Parathyroid adenoma (tissue), 2 donors: ENCODE data around the gene CASP4.
A peak's percentile ranks its signal among the peaks of the same experiment; 100 is the strongest.

Experiments
- H2AFZ ChIP-seq: fragments of 300-600 bp; sonication (generic); one replicate; pipeline ENCODE4 v1.7.0; 2017; ENCODE audit warnings: antibody characterized with exemption, mild to moderate bottlenecking
- H3K27ac ChIP-seq: fragments of 300-600 bp; sonication (generic); one replicate; pipeline ENCODE4 v1.7.0; 2017
- H3K27me3 ChIP-seq: fragments of 300-600 bp; sonication (generic); one replicate; pipeline ENCODE4 v1.7.0; 2017; ENCODE audit warnings: low read length; ENCODE audit not compliant: control insufficient read depth, insufficient read depth
- H3K36me3 ChIP-seq: fragments of 300-600 bp; sonication (generic); one replicate; pipeline ENCODE4 v1.7.0; 2017; ENCODE audit warnings: low read length; ENCODE audit not compliant: control insufficient read depth, insufficient read depth
- H3K4me1 ChIP-seq: fragments of 300-600 bp; sonication (generic); one replicate; pipeline ENCODE4 v1.7.0; 2017; ENCODE audit warnings: control low read depth
- H3K4me2 ChIP-seq: fragments of 300-600 bp; sonication (generic); one replicate; pipeline ENCODE4 v1.7.0; 2017; ENCODE audit warnings: low read length
- H3K4me3 ChIP-seq: fragments of 300-600 bp; sonication (generic); one replicate; pipeline ENCODE4 v1.7.0; 2017; ENCODE audit warnings: low read depth, low read length
- H3K79me2 ChIP-seq: fragments of 300-600 bp; sonication (generic); one replicate; pipeline ENCODE4 v1.7.0; 2017; ENCODE audit warnings: control low read depth
- H3K9ac ChIP-seq: fragments of 300-600 bp; sonication (generic); one replicate; pipeline ENCODE4 v1.7.0; 2017; ENCODE audit warnings: mild to moderate bottlenecking
- H3K9me3 ChIP-seq: fragments of 300-600 bp; sonication (generic); one replicate; pipeline ENCODE4 v1.7.0; 2017; ENCODE audit warnings: low read length; ENCODE audit not compliant: control insufficient read depth
- CTCF ChIP-seq: fragments of 300-600 bp; sonication (generic); IDR thresholded peaks from one replicate; pipeline ENCODE4 v1.7.0; 2017; ENCODE audit warnings: antibody characterized with exemption, mild to moderate bottlenecking
- donor health status: primary hyperparathyroidism.

The CASP4 gene

GRCh38 chr11:104899226-104899625 lies 69.1 kb downstream of the CASP4 start:
- Histone ChIP-seq H2AFZ (no peak overlapping the region), H3K4me3 (no peak overlapping the region), H3K4me2 (no peak overlapping the region), H3K27me3 (no peaks in the 10 kb centered on the region), H3K79me2 (no peaks in the 10 kb centered on the region), H3K36me3 (no peaks in the 10 kb centered on the region), H3K9me3 (no peaks in the 10 kb centered on the region), H3K9ac (no peak overlapping the region), H3K4me1 (no peaks in the 10 kb centered on the region), H3K27ac (no peak overlapping the region)
- TF ChIP-seq CTCF = no peak

DNA sequence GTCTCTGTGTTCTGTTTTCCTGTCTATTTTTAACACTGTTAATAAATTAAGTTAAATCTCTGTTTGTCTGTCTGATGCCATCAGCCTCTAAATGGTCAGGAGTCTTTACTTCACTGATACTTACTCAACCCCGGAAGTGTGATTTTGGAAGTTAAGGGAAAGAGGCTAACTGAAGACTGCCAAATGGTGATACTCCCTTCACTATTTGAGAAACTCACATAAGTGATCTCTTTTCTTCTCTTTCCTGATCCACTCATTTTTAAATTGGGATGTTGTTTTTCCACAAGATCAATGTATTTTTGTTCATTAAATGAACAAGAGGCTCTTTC lies 69.7 kb downstream of the CASP4 start:
- H3K4me3 ChIP-seq = peak overlapping the region; percentile 57
- no peaks in the 10 kb centered on the region for H3K27me3 ChIP-seq
- no peak overlapping the region for H3K9ac ChIP-seq
- H3K79me2 ChIP-seq = no peaks in the 10 kb centered on the region
- peak overlapping the region; percentile 71 for H3K4me2 ChIP-seq
- no peaks in the 10 kb centered on the region for H3K4me1 ChIP-seq
- no peaks in the 10 kb centered on the region for H3K36me3 ChIP-seq
- TF ChIP-seq CTCF = no peak
- no peaks in the 10 kb centered on the region for H3K9me3 ChIP-seq
- H3K27ac ChIP-seq = peak overlapping the region; percentile 42
- no peak overlapping the region for H2AFZ ChIP-seq

DNA sequence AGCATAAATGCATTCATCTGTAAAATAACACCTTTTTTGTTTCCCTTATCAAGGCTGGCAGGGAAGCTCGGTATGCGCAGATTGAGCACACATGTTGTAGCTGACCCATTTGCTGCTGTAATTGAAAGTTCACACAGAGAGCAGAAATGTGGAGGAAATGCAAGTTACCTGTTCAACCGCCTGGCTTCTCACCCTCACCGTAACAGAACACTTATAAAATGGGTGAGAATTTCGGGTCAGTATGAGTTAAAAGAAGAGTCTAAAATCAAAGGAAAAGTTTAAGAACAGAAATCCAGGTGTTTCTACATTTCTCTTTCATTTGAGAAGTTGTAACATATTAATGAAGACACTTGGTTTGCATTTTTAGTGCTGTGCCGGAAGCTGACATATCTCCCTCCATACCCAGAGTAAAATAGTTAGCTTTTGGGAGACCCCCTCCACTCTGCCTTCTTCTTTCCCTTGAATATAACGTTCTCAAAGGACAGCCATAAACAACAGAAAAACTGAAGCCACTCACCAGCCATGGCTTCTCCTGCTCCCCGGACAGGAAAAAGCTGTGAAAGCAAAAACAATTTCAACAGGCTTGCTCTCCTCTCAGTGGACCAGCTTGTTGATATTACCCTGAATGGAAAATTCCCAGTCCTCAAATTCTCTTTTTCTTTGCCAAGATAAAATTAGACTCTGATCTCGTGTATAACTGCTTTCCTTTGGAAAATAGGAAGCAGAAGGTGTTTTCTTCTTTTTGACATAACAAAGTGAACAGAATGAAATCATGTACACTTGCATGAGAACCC lies 70.3 kb downstream of the CASP4 start, which contains the start of gene CASP12:
TSS of gene CASP12 (minus strand) at position 570 of the 794 bp plus-strand sequence.
- peak within 1 kb of the TSS; percentile 57 for H3K4me3 ChIP-seq

DNA sequence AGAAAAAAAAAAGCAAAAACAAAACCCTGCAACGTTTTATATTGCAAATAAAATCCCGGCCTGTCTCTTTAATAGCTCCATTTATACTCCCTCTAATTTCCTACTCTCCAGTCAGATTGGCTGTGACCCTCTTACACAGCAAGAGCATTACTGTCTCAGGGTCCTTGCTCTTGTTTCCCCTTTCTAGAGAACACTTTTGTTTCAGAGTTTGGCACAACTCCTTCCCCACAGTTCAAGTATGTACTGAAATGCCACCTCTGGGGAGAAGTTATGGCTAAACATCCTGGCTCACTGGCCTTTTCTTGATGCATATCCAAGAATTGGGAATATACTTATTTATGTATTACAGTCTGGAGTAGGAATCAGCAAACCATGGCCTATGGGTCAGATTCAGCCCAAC lies 72.7 kb downstream of the CASP4 start:
- H3K4me2 ChIP-seq = peak overlapping the region; percentile 26
- TF ChIP-seq CTCF = no peak
- no peaks in the 10 kb centered on the region for H3K36me3 ChIP-seq
- H3K4me1 ChIP-seq = no peaks in the 10 kb centered on the region
- no peak overlapping the region for H2AFZ ChIP-seq
- H3K9me3 ChIP-seq = no peaks in the 10 kb centered on the region
- H3K79me2 ChIP-seq = no peaks in the 10 kb centered on the region
- no peak overlapping the region for H3K4me3 ChIP-seq
- H3K9ac ChIP-seq = no peak overlapping the region
- no peak overlapping the region for H3K27ac ChIP-seq
- no peaks in the 10 kb centered on the region for H3K27me3 ChIP-seq

More for the DNA sequence above, 70.3 kb downstream of the CASP4 start, which contains the start of gene CASP12:
- Histone ChIP-seq H2AFZ (peak within 1 kb of the TSS; percentile 28), H3K4me1 (no peaks in the 10 kb centered on the region), H3K27ac (peak within 1 kb of the TSS; percentile 42), H3K4me2 (peak within 1 kb of the TSS; percentile 71), H3K27me3 (no peaks in the 10 kb centered on the region), H3K36me3 (no peaks in the 10 kb centered on the region), H3K9me3 (no peaks in the 10 kb centered on the region), H3K79me2 (no peaks in the 10 kb centered on the region), H3K9ac (no peak within 1 kb of the TSS)
- TF ChIP-seq CTCF = no peak

- no peaks in the 10 kb centered on the region for H3K79me2 ChIP-seq
- no peaks in the 10 kb centered on the region for H3K4me1 ChIP-seq
- no peak overlapping the region for H3K4me3 ChIP-seq
- H3K36me3 ChIP-seq = no peaks in the 10 kb centered on the region
- no peaks in the 10 kb centered on the region for H3K9me3 ChIP-seq
- no peak overlapping the region for H3K27ac ChIP-seq
- H2AFZ ChIP-seq = no peak overlapping the region
- no peak for TF ChIP-seq CTCF
- no peak overlapping the region for H3K9ac ChIP-seq
- no peak overlapping the region for H3K4me2 ChIP-seq
- H3K27me3 ChIP-seq = no peaks in the 10 kb centered on the region
Observed at GRCh38 chr11:104893876-104894275, 74.5 kb downstream of the CASP4 start.
